Measurements from ENCODE around the gene SLC38A10. TPM values are rescaled to one million over a fixed set of nuclear protein-coding genes. Genes with fewer than 3 reads are reported as not detected.

The SLC38A10 gene
- total and polyA plus RNA-seq, 2 experiments from 2014 or later: 58.6 to 133 TPM

GRCh38 chr17:81261582-81262336, 33.3 kb downstream of the SLC38A10 start:
- Histone ChIP-seq H3K4me3 (no peak overlapping the region), H3K79me2 (ENCODE audit: insufficient read depth) (no peaks in the 10 kb centered on the region), H3K9ac (no peak overlapping the region), H3K9me3 (ENCODE audit: low read depth) (no peaks in the 10 kb centered on the region), H3K27me3 (replicated peaks; ENCODE audit: insufficient read depth) (no peaks in the 10 kb centered on the region), H4K20me1 (ENCODE audit: insufficient read depth) (no peaks in the 10 kb centered on the region), H3K36me3 (ENCODE audit: low read depth) (no peaks in the 10 kb centered on the region), H2AFZ (no peak overlapping the region), H3K9me2 (ENCODE audit: insufficient read depth) (no peaks in the 10 kb centered on the region), H3K4me2 (ENCODE audit: unreplicated experiment) (no peak overlapping the region), H3K27ac (no peak overlapping the region), H3K4me1 (ENCODE audit: insufficient read depth) (no peaks in the 10 kb centered on the region), H3F3A (ENCODE audit: insufficient read depth) (no peaks in the 10 kb centered on the region)
- no peak for TF ChIP-seq EZH2 (IDR thresholded peaks at IDR 0.05; ENCODE audit: insufficient read depth, poor library complexity, severe bottlenecking)
- TF ChIP-seq EZH2phosphoT487 (IDR thresholded peaks at IDR 0.05; ENCODE audit: insufficient read depth, low read depth): no peak
- DNase-seq: no peak
- in situ Hi-C loops (cut with MboI): loop anchor here (10.0 kb wide), 1 partner anchor 213 kb away; no protein-coding TSS in a partner anchor
- 95% methylated on average over 35 to 36 of the region's 36 CpGs for WGBS, 2 experiments (ENCODE audit: low coverage in 1 of 2, low lambda C conversion rate in 2 of 2, missing lambda C conversion rate in 2 of 2)

GRCh38 chr17:81261096-81261495, 34.0 kb downstream of the SLC38A10 start:
- Histone ChIP-seq H3K36me3 (ENCODE audit: low read depth) (no peaks in the 10 kb centered on the region), H4K20me1 (ENCODE audit: insufficient read depth) (no peaks in the 10 kb centered on the region), H3K9me3 (ENCODE audit: low read depth) (no peaks in the 10 kb centered on the region), H3K4me2 (ENCODE audit: unreplicated experiment) (no peak overlapping the region), H3F3A (ENCODE audit: insufficient read depth) (no peaks in the 10 kb centered on the region), H3K27me3 (replicated peaks; ENCODE audit: insufficient read depth) (no peaks in the 10 kb centered on the region), H3K4me1 (ENCODE audit: insufficient read depth) (no peaks in the 10 kb centered on the region), H3K27ac (no peak overlapping the region), H3K9me2 (ENCODE audit: insufficient read depth) (no peaks in the 10 kb centered on the region), H3K4me3 (no peak overlapping the region), H3K79me2 (ENCODE audit: insufficient read depth) (no peaks in the 10 kb centered on the region), H3K9ac (no peak overlapping the region), H2AFZ (no peak overlapping the region)
- in situ Hi-C loops (cut with MboI): loop anchor here (10.0 kb wide), 1 partner anchor 214 kb away; no protein-coding TSS in a partner anchor
- 93 to 95% methylated on average over 14 to 18 of the region's 18 CpGs for WGBS, 2 experiments (ENCODE audit: low coverage in 1 of 2, low lambda C conversion rate in 2 of 2, missing lambda C conversion rate in 2 of 2)
- no peak for DNase-seq
- TF ChIP-seq EZH2phosphoT487 (IDR thresholded peaks at IDR 0.05; ENCODE audit: insufficient read depth, low read depth) (no peak), EZH2 (IDR thresholded peaks at IDR 0.05; ENCODE audit: insufficient read depth, poor library complexity, severe bottlenecking) (no peak)

GRCh38 chr17:81260641-81261040, 34.5 kb downstream of the SLC38A10 start:
- Histone ChIP-seq H3K79me2 (ENCODE audit: insufficient read depth) (no peaks in the 10 kb centered on the region), H3K36me3 (ENCODE audit: low read depth) (no peaks in the 10 kb centered on the region), H3K27me3 (replicated peaks; ENCODE audit: insufficient read depth) (no peaks in the 10 kb centered on the region), H3K4me1 (ENCODE audit: insufficient read depth) (no peaks in the 10 kb centered on the region), H3K9me3 (ENCODE audit: low read depth) (no peaks in the 10 kb centered on the region), H3K27ac (no peak overlapping the region), H3K9me2 (ENCODE audit: insufficient read depth) (no peaks in the 10 kb centered on the region), H3K4me2 (ENCODE audit: unreplicated experiment) (no peak overlapping the region), H2AFZ (no peak overlapping the region), H3K9ac (no peak overlapping the region), H3K4me3 (no peak overlapping the region), H4K20me1 (ENCODE audit: insufficient read depth) (no peaks in the 10 kb centered on the region), H3F3A (ENCODE audit: insufficient read depth) (no peaks in the 10 kb centered on the region)
- no peak for TF ChIP-seq EZH2phosphoT487 (IDR thresholded peaks at IDR 0.05; ENCODE audit: insufficient read depth, low read depth)
- no peak for TF ChIP-seq EZH2 (IDR thresholded peaks at IDR 0.05; ENCODE audit: insufficient read depth, poor library complexity, severe bottlenecking)
- no peak for DNase-seq
- in situ Hi-C loops (cut with MboI): loop anchor here (10.0 kb wide), 1 partner anchor 214 kb away; no protein-coding TSS in a partner anchor
- WGBS, 2 experiments (ENCODE audit: low coverage in 1 of 2, low lambda C conversion rate in 2 of 2, missing lambda C conversion rate in 2 of 2): 96 to 98% methylated on average over 19 of the region's 19 CpGs

- H4K20me1 ChIP-seq (ENCODE audit: insufficient read depth): no peaks in the 10 kb centered on the region
- TF ChIP-seq EZH2phosphoT487 (IDR thresholded peaks at IDR 0.05; ENCODE audit: insufficient read depth, low read depth) (no peak), EZH2 (IDR thresholded peaks at IDR 0.05; ENCODE audit: insufficient read depth, poor library complexity, severe bottlenecking) (no peak)
- no peaks in the 10 kb centered on the region for H3F3A ChIP-seq (ENCODE audit: insufficient read depth)
- no peak overlapping the region for H3K4me3 ChIP-seq
- no peaks in the 10 kb centered on the region for H3K9me2 ChIP-seq (ENCODE audit: insufficient read depth)
- H3K4me2 ChIP-seq (ENCODE audit: unreplicated experiment): no peak overlapping the region
- 98% methylated on average over 17 of the region's 17 CpGs for WGBS, 2 experiments (ENCODE audit: low coverage in 1 of 2, low lambda C conversion rate in 2 of 2, missing lambda C conversion rate in 2 of 2)
- in situ Hi-C loops (cut with MboI): loop anchor here (10.0 kb wide), 1 partner anchor 215 kb away; no protein-coding TSS in a partner anchor
- no peaks in the 10 kb centered on the region for H3K36me3 ChIP-seq (ENCODE audit: low read depth)
- H3K27me3 ChIP-seq (replicated peaks; ENCODE audit: insufficient read depth): no peaks in the 10 kb centered on the region
- H3K4me1 ChIP-seq (ENCODE audit: insufficient read depth): no peaks in the 10 kb centered on the region
- no peak overlapping the region for H3K9ac ChIP-seq
- H3K79me2 ChIP-seq (ENCODE audit: insufficient read depth): no peaks in the 10 kb centered on the region
- H2AFZ ChIP-seq: no peak overlapping the region
- no peak overlapping the region for H3K27ac ChIP-seq
- no peaks in the 10 kb centered on the region for H3K9me3 ChIP-seq (ENCODE audit: low read depth)
- no peak for DNase-seq
Measured at GRCh38 chr17:81260171-81260570, 34.9 kb downstream of the SLC38A10 start.
